ENCODE results near the gene PBX2.

GRCh38 chr6:32194825-32195651, 5.0 kb upstream of the PBX2 start:
- TF ChIP-seq POLR2AphosphoS5 (IDR thresholded peaks at IDR 0.05; ENCODE audit: low read depth) (peak; percentile 88), EZH2 (IDR thresholded peaks at IDR 0.05; ENCODE audit: low read depth, unreplicated experiment) (no peak), CTCF (conservative IDR thresholded peaks at IDR 0.05; ENCODE audit: low read depth in 2 of 2) (peak; percentile 54 to 57), ETS1 (IDR thresholded peaks at IDR 0.05) (no peak), CREB1 (CRISPR knock-in tag; IDR thresholded peaks at IDR 0.05; ENCODE audit: low read depth) (no peak), REST (IDR thresholded peaks at IDR 0.05; ENCODE audit: unreplicated experiment) (no peak), EZH2phosphoT487 (IDR thresholded peaks at IDR 0.05; ENCODE audit: unreplicated experiment) (no peak), ZNF331 (CRISPR knock-in tag; IDR thresholded peaks at IDR 0.05; ENCODE audit: low read depth) (no peak), JUNB (IDR thresholded peaks at IDR 0.05; ENCODE audit: unreplicated experiment) (no peak), ZNF114 (CRISPR knock-in tag; IDR thresholded peaks at IDR 0.05) (no peak), STAT1 (IDR thresholded peaks at IDR 0.05; ENCODE audit: unreplicated experiment) (no peak), NANOG (IDR thresholded peaks at IDR 0.05; ENCODE audit: borderline replicate concordance) (no peak)
